Mesenchymal stem cell (in vitro differentiated cells and primary cell): ENCODE results near the gene CCDC178.

Experiments
- DNase-seq: peaks from one replicate; pipeline ENCODE4 v3.0.0-alpha.2; 2013
- H2AFZ ChIP-seq: one replicate; pipeline ENCODE4 v1.6.1; 2013; ENCODE audit warnings: low read depth, mild to moderate bottlenecking, control low read depth, inconsistent platforms, low read length, moderate library complexity
- H2AK5ac ChIP-seq: 2 replicates; pipeline ENCODE4 v1.6.1; 2013; ENCODE audit warnings: low read length, moderate library complexity, mild to moderate bottlenecking, inconsistent platforms; ENCODE audit not compliant: severe bottlenecking
- H2BK120ac ChIP-seq: one replicate; pipeline ENCODE4 v1.6.1; 2013; ENCODE audit warnings: low read depth, mild to moderate bottlenecking, inconsistent platforms, low read length, moderate library complexity
- H2BK12ac ChIP-seq, 2 experiments: one replicate each; pipeline ENCODE4 v1.6.1; 2013; ENCODE audit warnings: inconsistent platforms in 2 of 2, low read length in 2 of 2, mild to moderate bottlenecking in 2 of 2, moderate library complexity in 2 of 2, control low read depth in 1 of 2
- H2BK15ac ChIP-seq: one replicate; pipeline ENCODE4 v1.6.1; 2013; ENCODE audit warnings: mild to moderate bottlenecking, low read depth, inconsistent platforms; ENCODE audit not compliant: poor library complexity, severe bottlenecking
- H2BK5ac ChIP-seq: 2 replicates; pipeline ENCODE4 v1.6.1; 2013; ENCODE audit warnings: low read depth, mild to moderate bottlenecking, low read length, control low read depth, inconsistent platforms; ENCODE audit not compliant: poor library complexity, severe bottlenecking
- H3K14ac ChIP-seq, 2 experiments: one replicate each; pipeline ENCODE4 v1.6.1; 2013; ENCODE audit warnings: inconsistent platforms in 2 of 2, low read length in 2 of 2, control low read depth in 1 of 2, mild to moderate bottlenecking in 1 of 2, moderate library complexity in 1 of 2
- H3K18ac ChIP-seq, 2 experiments: one replicate each; pipeline ENCODE4 v1.6.1; 2013; ENCODE audit warnings: inconsistent platforms in 2 of 2, low read length in 2 of 2, control low read depth in 1 of 2, low read depth in 1 of 2, mild to moderate bottlenecking in 1 of 2
- H3K23ac ChIP-seq, 2 experiments: one replicate each; pipeline ENCODE4 v1.6.1; 2013; ENCODE audit warnings: inconsistent platforms in 2 of 2, low read length in 2 of 2, mild to moderate bottlenecking in 2 of 2, moderate library complexity in 2 of 2, control low read depth in 1 of 2
- H3K27ac ChIP-seq: 2 replicates; pipeline ENCODE4 v1.5.1; 2013; ENCODE audit warnings: mild to moderate bottlenecking, moderate library complexity, low read length, control low read depth, inconsistent platforms; ENCODE audit not compliant: poor library complexity, severe bottlenecking
- H3K27me3 ChIP-seq, 2 experiments: 2 replicates each; pipeline versions ENCODE4 v1.6.1 to v1.7.0; 2013; ENCODE audit warnings: low read length in 2 of 2, mild to moderate bottlenecking in 2 of 2, moderate library complexity in 2 of 2, control low read depth in 1 of 2, inconsistent platforms in 1 of 2; ENCODE audit not compliant: control insufficient read depth in 1 of 2, insufficient read depth in 1 of 2
- H3K36me3 ChIP-seq, 2 experiments: 2 replicates each; pipeline versions ENCODE4 v1.6.1 to v1.7.0; 2013; ENCODE audit warnings: low read length in 2 of 2, control low read depth in 1 of 2, inconsistent platforms in 1 of 2, low read depth in 1 of 2, mild to moderate bottlenecking in 1 of 2; ENCODE audit not compliant: insufficient read depth in 2 of 2, control insufficient read depth in 1 of 2
- H3K4ac ChIP-seq, 2 experiments: one replicate each; pipeline ENCODE4 v1.6.1; 2013; ENCODE audit warnings: inconsistent platforms in 2 of 2, low read length in 2 of 2, mild to moderate bottlenecking in 2 of 2, moderate library complexity in 2 of 2, control low read depth in 1 of 2, low read depth in 1 of 2
- H3K4me1 ChIP-seq: 2 replicates; pipeline ENCODE4 v1.6.1; 2013; ENCODE audit warnings: low read depth, low read length, control low read depth; ENCODE audit not compliant: control insufficient read depth, insufficient read depth
- H3K4me2 ChIP-seq: 2 replicates; pipeline ENCODE4 v1.6.1; 2013; ENCODE audit warnings: low read length, mild to moderate bottlenecking, inconsistent platforms; ENCODE audit not compliant: poor library complexity, severe bottlenecking
- H3K4me3 ChIP-seq, 2 experiments: 2 replicates each; pipeline versions ENCODE4 v1.5.1 to v1.7.0; 2013; ENCODE audit warnings: low read length in 2 of 2, mild to moderate bottlenecking in 2 of 2, control low read depth in 1 of 2, low read depth in 1 of 2; ENCODE audit not compliant: insufficient read depth in 1 of 2
- H3K79me1 ChIP-seq: replicated peaks from 2 replicates; pipeline ENCODE4 v1.6.1; 2013; ENCODE audit warnings: mild to moderate bottlenecking, control low read depth, low read length, inconsistent platforms; ENCODE audit not compliant: poor library complexity, severe bottlenecking
- H3K9ac ChIP-seq: 2 replicates; pipeline ENCODE4 v1.7.0; 2013; ENCODE audit warnings: mild to moderate bottlenecking, low read length, moderate library complexity
- H3K9me3 ChIP-seq: 2 replicates; pipeline ENCODE4 v1.7.0; 2013; ENCODE audit warnings: mild to moderate bottlenecking, low read length; ENCODE audit not compliant: control insufficient read depth
- H4K8ac ChIP-seq: one replicate; pipeline ENCODE4 v1.6.1; 2013; ENCODE audit warnings: inconsistent platforms, mild to moderate bottlenecking, low read length, moderate library complexity
- H4K91ac ChIP-seq: one replicate; pipeline ENCODE4 v1.6.1; 2013; ENCODE audit warnings: mild to moderate bottlenecking, low read length, inconsistent platforms
- WGBS: methylation state at CpG from one replicate; pipeline ENCODE4 v1.1.7; 2013; ENCODE audit warnings: mixed read lengths; 5-methylcytosine and 5-hydroxymethylcytosine counted together

The CCDC178 gene

DNA sequence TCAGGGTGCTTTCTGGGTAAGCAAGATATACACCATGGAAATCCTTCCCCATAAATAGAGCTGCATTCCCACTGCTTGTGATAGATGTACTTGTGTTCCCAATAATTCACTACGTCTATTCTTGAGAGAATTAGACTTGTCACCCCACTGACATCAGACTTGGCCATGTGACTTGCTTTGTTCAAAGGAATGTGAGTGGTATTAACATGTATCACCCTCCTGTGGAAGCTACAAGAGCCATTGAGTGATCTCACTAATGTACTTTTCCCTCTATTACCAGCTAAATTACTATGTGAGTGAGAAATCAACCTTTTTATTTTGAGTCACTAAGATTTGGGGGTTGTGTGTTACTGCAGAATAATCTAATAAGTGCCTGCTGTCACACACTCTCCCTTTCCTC, 176.0 kb downstream of the CCDC178 start:
- no peak overlapping the region for H2BK12ac ChIP-seq
- no CpG with 5 or more reads among the region's 1 CpG for WGBS

GRCh38 chr18:33239298-33239697, 201.2 kb downstream of the CCDC178 start:
- Histone ChIP-seq H4K8ac (no peak overlapping the region), H3K9ac (no peak overlapping the region), H3K27me3 (no peaks in the 10 kb centered on the region), H3K27ac (no peak overlapping the region), H3K14ac (no peak overlapping the region), H3K79me1 (no peaks in the 10 kb centered on the region), H2BK120ac (no peak overlapping the region), H4K91ac (no peak overlapping the region), H3K36me3 (no peaks in the 10 kb centered on the region), H3K4ac (no peak overlapping the region), H3K18ac (no peak overlapping the region), H3K4me1 (no peaks in the 10 kb centered on the region), H2BK5ac (no peak overlapping the region), H3K9me3 (peaks cover 10% of the 10 kb centered on the region), H3K23ac (no peak overlapping the region), H3K4me3 (no peak overlapping the region), H2BK12ac (no peak overlapping the region), H3K4me2 (no peak overlapping the region), H2AK5ac (no peak overlapping the region), H2BK15ac (no peak overlapping the region), H2AFZ (no peak overlapping the region)
- 100% methylated on average over 1 of the region's 1 CpG for WGBS
- no peak for DNase-seq

More for the DNA sequence above, 176.0 kb downstream of the CCDC178 start:
- H3K36me3 ChIP-seq: no peaks in the 10 kb centered on the region
- no peak overlapping the region for H2BK5ac ChIP-seq
- H3K4me2 ChIP-seq: no peak overlapping the region
- H3K9me3 ChIP-seq: no peaks in the 10 kb centered on the region
- no peak overlapping the region for H3K23ac ChIP-seq
- H4K91ac ChIP-seq: no peak overlapping the region
- H3K27me3 ChIP-seq: no peaks in the 10 kb centered on the region
- no peak overlapping the region for H4K8ac ChIP-seq
- H2AK5ac ChIP-seq: no peak overlapping the region
- H2BK120ac ChIP-seq: no peak overlapping the region
- H3K4ac ChIP-seq: no peak overlapping the region
- H3K27ac ChIP-seq: no peak overlapping the region
- no peak overlapping the region for H2AFZ ChIP-seq
- H3K14ac ChIP-seq: no peak overlapping the region
- H2BK15ac ChIP-seq: no peak overlapping the region
- H3K4me3 ChIP-seq: no peak overlapping the region
- peak; percentile 10 for DNase-seq
- no peak overlapping the region for H3K18ac ChIP-seq
- no peak overlapping the region for H3K9ac ChIP-seq
- H3K4me1 ChIP-seq: no peaks in the 10 kb centered on the region
- no peaks in the 10 kb centered on the region for H3K79me1 ChIP-seq

DNA sequence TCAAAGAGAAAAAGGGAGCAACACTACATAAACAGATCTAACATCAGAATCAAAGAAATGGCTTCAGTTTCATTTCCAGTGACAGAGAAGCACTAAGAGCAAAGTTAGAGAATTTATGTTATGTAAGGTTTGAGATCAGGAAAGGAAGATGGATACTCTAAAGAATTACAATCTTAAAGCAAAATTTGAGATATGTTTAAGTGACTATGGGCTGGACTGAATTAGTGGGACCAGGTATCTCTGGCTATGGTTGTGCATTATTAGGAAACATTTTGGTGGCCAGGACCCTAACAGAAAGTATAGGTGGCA, 208.2 kb downstream of the CCDC178 start:
- Histone ChIP-seq H3K14ac (no peak overlapping the region), H3K4ac (no peak overlapping the region), H2AK5ac (no peak overlapping the region), H3K4me1 (no peaks in the 10 kb centered on the region), H3K4me3 (no peak overlapping the region), H4K8ac (no peak overlapping the region), H3K23ac (no peak overlapping the region), H3K36me3 (no peaks in the 10 kb centered on the region), H2BK120ac (no peak overlapping the region), H2BK5ac (no peak overlapping the region), H4K91ac (no peak overlapping the region), H2AFZ (no peak overlapping the region), H3K27me3 (no peaks in the 10 kb centered on the region), H3K27ac (no peak overlapping the region), H3K4me2 (no peak overlapping the region), H2BK15ac (no peak overlapping the region), H2BK12ac (no peak overlapping the region), H3K9ac (peak overlapping the region; percentile 26), H3K79me1 (no peaks in the 10 kb centered on the region), H3K9me3 (no peaks in the 10 kb centered on the region), H3K18ac (no peak overlapping the region)
- DNase-seq: no peak

DNA sequence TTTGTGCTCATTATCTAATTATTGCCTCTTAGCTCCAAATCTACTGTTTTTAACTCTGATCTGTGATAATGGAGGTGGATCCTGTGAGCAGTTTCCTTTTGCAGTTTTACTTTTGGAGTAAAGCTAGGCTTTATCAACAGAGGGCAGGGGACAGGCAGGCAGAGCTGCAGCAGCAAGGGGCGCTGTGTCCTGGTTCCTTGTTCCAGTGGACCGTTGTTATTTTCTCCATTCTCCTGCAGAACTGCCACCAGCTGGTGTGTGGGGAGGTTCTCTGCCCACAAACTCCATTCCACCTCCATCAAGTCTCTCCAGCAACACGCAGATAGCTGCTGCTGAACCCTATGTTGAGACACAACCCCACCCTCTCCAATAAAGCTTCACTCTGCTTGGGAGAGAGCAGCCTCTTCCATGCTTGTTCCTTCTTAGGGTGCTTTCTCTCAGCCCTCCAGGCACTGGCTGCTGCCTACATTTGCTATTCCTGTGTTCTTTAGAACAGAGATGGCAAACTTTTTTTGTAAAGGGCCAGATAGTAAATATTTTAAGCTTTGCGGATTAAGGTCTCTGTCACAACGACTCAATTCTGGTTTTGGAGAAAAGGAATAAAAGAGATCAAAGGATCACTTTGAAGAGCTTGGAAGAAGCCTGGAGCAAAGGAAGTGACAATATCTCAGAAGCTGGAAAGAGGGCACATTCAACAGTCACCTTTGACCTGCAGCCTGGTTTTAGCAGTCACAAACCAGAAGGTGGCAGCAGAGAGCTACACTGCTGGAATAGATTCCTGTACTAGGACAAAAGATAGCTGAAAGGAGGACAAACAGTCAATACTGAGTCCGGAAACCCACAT, 208.8 kb downstream of the CCDC178 start:
- H2AK5ac ChIP-seq: no peak overlapping the region
- H3K27ac ChIP-seq: no peak overlapping the region
- H3K4me1 ChIP-seq: no peaks in the 10 kb centered on the region
- H3K79me1 ChIP-seq: no peaks in the 10 kb centered on the region
- H2BK120ac ChIP-seq: no peak overlapping the region
- 53% methylated on average over 6 of the region's 6 CpGs for WGBS
- peak; percentile 80 for DNase-seq
- peak overlapping the region; percentile 99 for H4K8ac ChIP-seq
- H3K4me3 ChIP-seq: no peak overlapping the region
- peak overlapping the region in 1 of 2 experiments; percentile 83 for H3K14ac ChIP-seq
- no peaks in the 10 kb centered on the region for H3K27me3 ChIP-seq
- no peak overlapping the region for H2BK5ac ChIP-seq
- H3K9me3 ChIP-seq: no peaks in the 10 kb centered on the region
- H2BK12ac ChIP-seq: peak overlapping the region; percentile 34 to 86
- no peak overlapping the region for H3K4me2 ChIP-seq
- H2AFZ ChIP-seq: peak overlapping the region; percentile 56
- no peak overlapping the region for H3K23ac ChIP-seq
- peak overlapping the region; percentile 23 to 56 for H3K18ac ChIP-seq
- no peaks in the 10 kb centered on the region for H3K36me3 ChIP-seq
- H4K91ac ChIP-seq: peak overlapping the region; percentile 4
- H2BK15ac ChIP-seq: no peak overlapping the region
- peak overlapping the region; percentile 26 for H3K9ac ChIP-seq
- H3K4ac ChIP-seq: peak overlapping the region in 1 of 2 experiments; percentile 92
